HEK293 (cell line): ENCODE data around the gene CTIF.

ENCODE experiments used
- CTCF ChIA-PET: fragments of 350-600 bp; formaldehyde crosslinking; extraction: SDS; loops from one replicate; lab custom pipeline; 2021; ENCODE audit warnings: antibody characterized with exemption; lab: Yijun Ruan, JAX
- POLR2A ChIA-PET: fragments of 300-600 bp; formaldehyde crosslinking; extraction: SDS; loops from one replicate; lab custom pipeline; 2020; ENCODE audit warnings: antibody characterized with exemption, inconsistent platforms; lab: Yijun Ruan, JAX
- H3K27ac ChIP-seq: fragments of 200-500 bp; sonication (Bioruptor generic); 2 replicates; pipeline ENCODE4 v1.5.1; 2014; ENCODE audit warnings: low read depth, low read length, control low read depth, inconsistent platforms; ENCODE audit errors: extremely low read depth
- H3K36me3 ChIP-seq, 2 experiments: fragments of 200-500 bp in 1 of 2; sonication (Bioruptor generic) in 1 of 2; 1 replicate in 1 of 2; 2 replicates in 1 of 2; pipeline ENCODE4 v1.5.1; 2014 to 2017; ENCODE audit warnings: inconsistent platforms in 2 of 2, low read length in 2 of 2; ENCODE audit not compliant: control insufficient read depth in 2 of 2, insufficient read depth in 1 of 2
- H3K4me1 ChIP-seq: fragments of 200-500 bp; sonication (Bioruptor generic); 2 replicates; pipeline ENCODE4 v1.5.1; 2014; ENCODE audit warnings: mild to moderate bottlenecking, low read length, inconsistent platforms; ENCODE audit not compliant: control insufficient read depth, insufficient read depth
- H3K4me3 ChIP-seq: 2 replicates; pipeline ENCODE4 v1.5.1; 2011; ENCODE audit warnings: low read depth, mild to moderate bottlenecking, control low read depth, low read length, moderate library complexity
- H3K9me3 ChIP-seq: fragments of 200-500 bp; sonication (Bioruptor generic); 2 replicates; pipeline ENCODE4 v1.5.1; 2014; ENCODE audit warnings: low read depth, low read length, inconsistent platforms; ENCODE audit not compliant: control insufficient read depth, insufficient read depth
- BCL11B ChIP-seq: fragments of 450-650 bp; formaldehyde crosslinking; IDR thresholded peaks from 2 replicates; pipeline ENCODE4 v1.5.1; 2016; ENCODE audit warnings: low read depth, missing biosample characterization, missing genetic modification characterization
- KLF17 ChIP-seq: fragments of 450-650 bp; formaldehyde crosslinking; IDR thresholded peaks from 2 replicates; pipeline ENCODE4 v1.5.1; 2016; ENCODE audit warnings: missing biosample characterization, missing genetic modification characterization
- KLF7 ChIP-seq: fragments of 450-650 bp; formaldehyde crosslinking; IDR thresholded peaks from 2 replicates; pipeline ENCODE4 v1.5.1; 2016; ENCODE audit warnings: missing biosample characterization, missing genetic modification characterization, borderline replicate concordance
- KLF9 ChIP-seq: fragments of 450-650 bp; formaldehyde crosslinking; IDR thresholded peaks from 2 replicates; pipeline ENCODE4 v1.5.1; 2016; ENCODE audit warnings: missing biosample characterization, missing genetic modification characterization, low read depth
- YY1 ChIP-seq: fragments of 450-650 bp; formaldehyde crosslinking; IDR thresholded peaks from 2 replicates; pipeline ENCODE4 v1.5.1; 2018; ENCODE audit warnings: missing biosample characterization, missing genetic modification characterization
- ZEB2 ChIP-seq: fragments of 450-650 bp; formaldehyde crosslinking; IDR thresholded peaks from 2 replicates; pipeline ENCODE4 v1.5.1; 2016; ENCODE audit warnings: missing biosample characterization, missing genetic modification characterization
- ZFHX2 ChIP-seq: fragments of 450-650 bp; formaldehyde crosslinking; conservative IDR thresholded peaks from 2 replicates; pipeline ENCODE4 v1.5.1; 2016; ENCODE audit warnings: missing biosample characterization, missing genetic modification characterization
- ZFP37 ChIP-seq: fragments of 450-650 bp; formaldehyde crosslinking; IDR thresholded peaks from 2 replicates; pipeline ENCODE4 v1.5.1; 2016; ENCODE audit warnings: missing biosample characterization, missing genetic modification characterization
- ZFP41 ChIP-seq: fragments of 450-650 bp; formaldehyde crosslinking; IDR thresholded peaks from 2 replicates; pipeline ENCODE4 v1.5.1; 2016; ENCODE audit warnings: missing biosample characterization, missing genetic modification characterization, borderline replicate concordance
- ZNF10 ChIP-seq: fragments of 450-650 bp; formaldehyde crosslinking; IDR thresholded peaks from 2 replicates; pipeline ENCODE4 v1.5.1; 2017; ENCODE audit warnings: missing biosample characterization, missing genetic modification characterization
- ZNF121 ChIP-seq: fragments of 450-650 bp; formaldehyde crosslinking; IDR thresholded peaks from 2 replicates; pipeline ENCODE4 v1.5.1; 2016; ENCODE audit warnings: missing biosample characterization, missing genetic modification characterization
- ZNF169 ChIP-seq: fragments of 450-650 bp; formaldehyde crosslinking; IDR thresholded peaks from 2 replicates; pipeline ENCODE4 v1.5.1; 2016; ENCODE audit warnings: missing biosample characterization, missing genetic modification characterization
- ZNF175 ChIP-seq: fragments of 450-650 bp; formaldehyde crosslinking; IDR thresholded peaks from 2 replicates; pipeline ENCODE4 v1.5.1; 2016; ENCODE audit warnings: missing biosample characterization, missing genetic modification characterization
- ZNF19 ChIP-seq: fragments of 450-650 bp; formaldehyde crosslinking; IDR thresholded peaks from 2 replicates; pipeline ENCODE4; 2016; ENCODE audit warnings: missing biosample characterization, missing genetic modification characterization, low read depth
- ZNF214 ChIP-seq: fragments of 450-650 bp; formaldehyde crosslinking; IDR thresholded peaks from 2 replicates; pipeline ENCODE4 v1.5.1; 2017; ENCODE audit warnings: missing biosample characterization, mild to moderate bottlenecking, missing genetic modification characterization, borderline replicate concordance
- ZNF311 ChIP-seq: fragments of 450-650 bp; formaldehyde crosslinking; IDR thresholded peaks from 2 replicates; pipeline ENCODE4 v1.5.1; 2017; ENCODE audit warnings: missing biosample characterization, missing genetic modification characterization, borderline replicate concordance
- ZNF335 ChIP-seq: fragments of 450-650 bp; formaldehyde crosslinking; conservative IDR thresholded peaks from 2 replicates; pipeline ENCODE4 v1.5.1; 2016; ENCODE audit warnings: missing biosample characterization, missing genetic modification characterization
- ZNF341 ChIP-seq: fragments of 450-650 bp; formaldehyde crosslinking; IDR thresholded peaks from 2 replicates; pipeline ENCODE4; 2016; ENCODE audit warnings: low read depth, missing biosample characterization, missing genetic modification characterization
- ZNF37A ChIP-seq: fragments of 450-650 bp; IDR thresholded peaks from 2 replicates; pipeline ENCODE4 v1.5.1; 2018; ENCODE audit warnings: missing biosample characterization, missing genetic modification characterization
- ZNF426 ChIP-seq: fragments of 450-650 bp; formaldehyde crosslinking; IDR thresholded peaks from 2 replicates; pipeline ENCODE4 v1.5.1; 2017; ENCODE audit warnings: missing biosample characterization, missing genetic modification characterization, mild to moderate bottlenecking, inconsistent platforms, moderate library complexity
- ZNF501 ChIP-seq: fragments of 450-650 bp; formaldehyde crosslinking; IDR thresholded peaks from 2 replicates; pipeline ENCODE4 v1.5.1; 2016; ENCODE audit warnings: missing biosample characterization, missing genetic modification characterization
- ZNF529 ChIP-seq: fragments of 450-650 bp; formaldehyde crosslinking; IDR thresholded peaks from 2 replicates; pipeline ENCODE4 v1.5.1; 2017; ENCODE audit warnings: missing genetic modification characterization, missing biosample characterization; ENCODE audit not compliant: insufficient replicate concordance
- ZNF549 ChIP-seq: fragments of 450-650 bp; IDR thresholded peaks from 2 replicates; pipeline ENCODE4 v1.5.1; 2018; ENCODE audit warnings: missing biosample characterization, missing genetic modification characterization, mild to moderate bottlenecking, inconsistent platforms, moderate library complexity
- ZNF610 ChIP-seq: fragments of 450-650 bp; formaldehyde crosslinking; IDR thresholded peaks from 2 replicates; pipeline ENCODE4 v1.5.1; 2016; ENCODE audit warnings: missing biosample characterization, missing genetic modification characterization, borderline replicate concordance
- ZNF623 ChIP-seq: fragments of 450-650 bp; formaldehyde crosslinking; IDR thresholded peaks from 2 replicates; pipeline ENCODE4 v1.5.1; 2016; ENCODE audit warnings: missing biosample characterization, missing genetic modification characterization
- ZNF654 ChIP-seq: fragments of 450-650 bp; formaldehyde crosslinking; IDR thresholded peaks from 2 replicates; pipeline ENCODE4 v1.5.1; 2016; ENCODE audit warnings: low read depth, missing biosample characterization, missing genetic modification characterization
- ZNF768 ChIP-seq: fragments of 450-650 bp; formaldehyde crosslinking; IDR thresholded peaks from 2 replicates; pipeline ENCODE4 v1.5.1; 2018; ENCODE audit warnings: missing biosample characterization, mild to moderate bottlenecking, missing genetic modification characterization
- TF ChIP-seq, protein P1 (sequence below): fragments of 450-650 bp; formaldehyde crosslinking; conservative IDR thresholded peaks from 2 replicates; pipeline ENCODE4 v1.5.1; 2016; ENCODE audit warnings: low read depth, missing biosample characterization, missing genetic modification characterization
- TF ChIP-seq, protein P2 (sequence below): fragments of 450-650 bp; formaldehyde crosslinking; IDR thresholded peaks from 2 replicates; pipeline ENCODE4 v1.5.1; 2016; ENCODE audit warnings: missing biosample characterization, missing genetic modification characterization

CTIF gene

DNA sequence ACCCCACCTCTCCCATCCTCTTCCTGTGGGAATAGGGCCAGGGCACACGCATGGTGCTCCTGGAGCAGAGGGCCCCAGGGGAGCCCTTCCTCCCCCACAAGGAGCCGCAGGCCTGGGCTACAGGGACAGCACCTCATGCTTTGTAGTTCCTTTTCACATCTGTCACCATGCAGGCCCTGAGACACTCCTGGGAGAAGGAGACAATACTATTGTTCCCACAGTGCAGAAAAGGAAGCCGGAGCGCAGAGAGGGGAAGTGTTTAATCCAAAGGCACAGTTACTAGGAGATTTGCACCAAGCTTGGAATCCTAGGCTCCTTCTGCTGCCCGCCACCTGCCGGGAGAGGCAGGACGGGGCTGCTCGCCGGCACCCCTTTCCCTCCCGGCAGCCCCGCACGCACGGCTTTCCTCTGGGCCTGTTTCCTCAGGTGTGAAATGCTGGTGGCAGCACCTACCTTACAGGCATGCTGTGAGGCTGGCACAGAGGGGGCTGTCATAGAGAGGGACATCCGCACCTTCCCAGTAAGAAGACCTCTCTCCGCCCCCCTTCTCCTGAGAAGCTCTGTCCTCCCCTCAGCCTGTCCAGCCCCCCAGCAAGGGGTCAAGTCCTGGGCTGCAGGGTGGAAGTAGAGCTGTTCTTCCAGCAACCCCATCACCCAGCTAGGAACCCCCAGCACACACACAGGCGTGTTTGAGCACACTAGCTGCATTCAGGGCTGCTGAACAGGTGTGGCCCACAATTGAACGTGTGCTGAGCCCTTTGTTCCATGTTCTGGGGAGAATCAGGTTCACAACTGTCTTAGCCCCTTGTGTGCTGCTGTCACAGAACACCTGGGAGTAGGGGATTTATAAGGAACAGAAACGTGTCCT is 349.3 kb downstream of the CTIF start:
- Histone ChIP-seq H3K27ac (no peak overlapping the region), H3K36me3 (no peaks in the 10 kb centered on the region), H3K4me1 (no peaks in the 10 kb centered on the region), H3K9me3 (no peaks in the 10 kb centered on the region), H3K4me3 (no peak overlapping the region)
- POLR2A ChIA-PET = no interaction called here
- CTCF ChIA-PET = interaction anchor here (0.6 kb wide), 1 partner anchor 411 kb away, joined by 3 read pairs; no protein-coding TSS in a partner anchor
- no peak for TF ChIP-seq ZFP41
- no peak for TF ChIP-seq ZNF335 (tag by site-specific recombination)
- no peak for TF ChIP-seq ZFHX2 (tag by site-specific recombination)
- TF ChIP-seq ZNF311 (tag by site-specific recombination) = no peak
- TF ChIP-seq, protein P1, sequence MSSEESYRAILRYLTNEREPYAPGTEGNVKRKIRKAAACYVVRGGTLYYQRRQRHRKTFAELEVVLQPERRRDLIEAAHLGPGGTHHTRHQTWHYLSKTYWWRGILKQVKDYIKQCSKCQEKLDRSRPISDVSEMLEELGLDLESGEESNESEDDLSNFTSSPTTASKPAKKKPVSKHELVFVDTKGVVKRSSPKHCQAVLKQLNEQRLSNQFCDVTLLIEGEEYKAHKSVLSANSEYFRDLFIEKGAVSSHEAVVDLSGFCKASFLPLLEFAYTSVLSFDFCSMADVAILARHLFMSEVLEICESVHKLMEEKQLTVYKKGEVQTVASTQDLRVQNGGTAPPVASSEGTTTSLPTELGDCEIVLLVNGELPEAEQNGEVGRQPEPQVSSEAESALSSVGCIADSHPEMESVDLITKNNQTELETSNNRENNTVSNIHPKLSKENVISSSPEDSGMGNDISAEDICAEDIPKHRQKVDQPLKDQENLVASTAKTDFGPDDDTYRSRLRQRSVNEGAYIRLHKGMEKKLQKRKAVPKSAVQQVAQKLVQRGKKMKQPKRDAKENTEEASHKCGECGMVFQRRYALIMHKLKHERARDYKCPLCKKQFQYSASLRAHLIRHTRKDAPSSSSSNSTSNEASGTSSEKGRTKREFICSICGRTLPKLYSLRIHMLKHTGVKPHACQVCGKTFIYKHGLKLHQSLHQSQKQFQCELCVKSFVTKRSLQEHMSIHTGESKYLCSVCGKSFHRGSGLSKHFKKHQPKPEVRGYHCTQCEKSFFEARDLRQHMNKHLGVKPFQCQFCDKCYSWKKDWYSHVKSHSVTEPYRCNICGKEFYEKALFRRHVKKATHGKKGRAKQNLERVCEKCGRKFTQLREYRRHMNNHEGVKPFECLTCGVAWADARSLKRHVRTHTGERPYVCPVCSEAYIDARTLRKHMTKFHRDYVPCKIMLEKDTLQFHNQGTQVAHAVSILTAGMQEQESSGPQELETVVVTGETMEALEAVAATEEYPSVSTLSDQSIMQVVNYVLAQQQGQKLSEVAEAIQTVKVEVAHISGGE (tag by site-specific recombination) = no peak
- TF ChIP-seq ZNF549 (tag by site-specific recombination) = no peak
- TF ChIP-seq ZNF169 = no peak
- no peak for TF ChIP-seq KLF7 (tag by site-specific recombination)
- TF ChIP-seq ZNF341 (tag by site-specific recombination) = no peak

DNA sequence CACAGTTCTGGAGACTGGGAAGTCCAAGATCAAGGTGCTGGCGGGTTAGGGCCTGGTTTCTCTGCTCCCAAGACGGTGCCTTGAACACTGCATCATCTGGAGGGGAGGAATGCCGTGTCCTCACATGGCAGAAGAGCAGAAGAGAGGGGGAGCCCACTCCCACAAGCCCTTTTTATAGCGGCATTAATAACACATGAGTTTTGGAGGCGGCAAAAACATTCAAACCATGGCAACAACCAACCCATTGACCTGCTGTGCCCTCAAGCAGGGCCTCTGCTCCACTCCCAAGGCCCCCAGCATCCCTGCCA is 349.9 kb downstream of the CTIF start:
- ChIA-PET CTCF (no interaction called here), POLR2A (no interaction called here)
- Histone ChIP-seq H3K9me3 (no peaks in the 10 kb centered on the region), H3K4me3 (no peak overlapping the region), H3K27ac (no peak overlapping the region), H3K36me3 (no peaks in the 10 kb centered on the region), H3K4me1 (no peaks in the 10 kb centered on the region)
- no peak for TF ChIP-seq ZNF501 (tag by site-specific recombination)
- TF ChIP-seq KLF17 (tag by site-specific recombination) = no peak
- no peak for TF ChIP-seq ZNF623 (tag by site-specific recombination)
- TF ChIP-seq ZNF214 = no peak
- TF ChIP-seq ZNF19 (tag by site-specific recombination) = no peak
- TF ChIP-seq, protein P2, sequence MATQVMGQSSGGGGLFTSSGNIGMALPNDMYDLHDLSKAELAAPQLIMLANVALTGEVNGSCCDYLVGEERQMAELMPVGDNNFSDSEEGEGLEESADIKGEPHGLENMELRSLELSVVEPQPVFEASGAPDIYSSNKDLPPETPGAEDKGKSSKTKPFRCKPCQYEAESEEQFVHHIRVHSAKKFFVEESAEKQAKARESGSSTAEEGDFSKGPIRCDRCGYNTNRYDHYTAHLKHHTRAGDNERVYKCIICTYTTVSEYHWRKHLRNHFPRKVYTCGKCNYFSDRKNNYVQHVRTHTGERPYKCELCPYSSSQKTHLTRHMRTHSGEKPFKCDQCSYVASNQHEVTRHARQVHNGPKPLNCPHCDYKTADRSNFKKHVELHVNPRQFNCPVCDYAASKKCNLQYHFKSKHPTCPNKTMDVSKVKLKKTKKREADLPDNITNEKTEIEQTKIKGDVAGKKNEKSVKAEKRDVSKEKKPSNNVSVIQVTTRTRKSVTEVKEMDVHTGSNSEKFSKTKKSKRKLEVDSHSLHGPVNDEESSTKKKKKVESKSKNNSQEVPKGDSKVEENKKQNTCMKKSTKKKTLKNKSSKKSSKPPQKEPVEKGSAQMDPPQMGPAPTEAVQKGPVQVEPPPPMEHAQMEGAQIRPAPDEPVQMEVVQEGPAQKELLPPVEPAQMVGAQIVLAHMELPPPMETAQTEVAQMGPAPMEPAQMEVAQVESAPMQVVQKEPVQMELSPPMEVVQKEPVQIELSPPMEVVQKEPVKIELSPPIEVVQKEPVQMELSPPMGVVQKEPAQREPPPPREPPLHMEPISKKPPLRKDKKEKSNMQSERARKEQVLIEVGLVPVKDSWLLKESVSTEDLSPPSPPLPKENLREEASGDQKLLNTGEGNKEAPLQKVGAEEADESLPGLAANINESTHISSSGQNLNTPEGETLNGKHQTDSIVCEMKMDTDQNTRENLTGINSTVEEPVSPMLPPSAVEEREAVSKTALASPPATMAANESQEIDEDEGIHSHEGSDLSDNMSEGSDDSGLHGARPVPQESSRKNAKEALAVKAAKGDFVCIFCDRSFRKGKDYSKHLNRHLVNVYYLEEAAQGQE (tag by site-specific recombination) = no peak
- no peak for TF ChIP-seq ZNF529 (tag by site-specific recombination)
- TF ChIP-seq ZNF768 (tag by site-specific recombination) = no peak
- no peak for TF ChIP-seq ZNF426 (tag by site-specific recombination)
- TF ChIP-seq KLF9 = no peak
- TF ChIP-seq ZNF37A = no peak
- TF ChIP-seq ZNF121 (tag by site-specific recombination) = no peak
- TF ChIP-seq ZNF610 = no peak
- no peak for TF ChIP-seq BCL11B (tag by site-specific recombination)
- TF ChIP-seq ZEB2 (tag by site-specific recombination) = no peak
- no peak for TF ChIP-seq ZFP37
- TF ChIP-seq ZNF175 (tag by site-specific recombination) = no peak
- no peak for TF ChIP-seq ZNF10 (tag by site-specific recombination)
- TF ChIP-seq YY1 (tag by site-specific recombination) = no peak
- no peak for TF ChIP-seq ZNF654 (tag by site-specific recombination)
